HUES48 (cell line): ENCODE data around the gene PRKAA1.
A peak's percentile ranks its signal among the peaks of the same experiment; 100 is the strongest.

ENCODE experiments used
- H3K27ac ChIP-seq: one replicate; pipeline ENCODE4 v1.7.0; 2013; ENCODE audit warnings: low read depth, low read length, inconsistent platforms
- H3K27me3 ChIP-seq: 2 replicates; pipeline ENCODE4 v1.6.1; 2013; ENCODE audit warnings: mild to moderate bottlenecking, low read length; ENCODE audit not compliant: control insufficient read depth, insufficient read depth
- H3K36me3 ChIP-seq: 2 replicates; pipeline ENCODE4 v1.6.1; 2013; ENCODE audit warnings: low read length; ENCODE audit not compliant: control insufficient read depth, insufficient read depth
- H3K4me1 ChIP-seq: 2 replicates; pipeline ENCODE4 v1.6.1; 2013; ENCODE audit warnings: mild to moderate bottlenecking, low read length; ENCODE audit not compliant: control insufficient read depth, insufficient read depth
- H3K4me3 ChIP-seq: 2 replicates; pipeline ENCODE4 v1.5.1; 2013; ENCODE audit warnings: mild to moderate bottlenecking, low read depth, low read length
- H3K9ac ChIP-seq: 2 replicates; pipeline ENCODE4 v1.6.1; 2013; ENCODE audit warnings: mild to moderate bottlenecking, low read depth, low read length, moderate library complexity
- H3K9me3 ChIP-seq: 2 replicates; pipeline ENCODE4 v1.6.1; 2013; ENCODE audit warnings: low read length; ENCODE audit not compliant: control insufficient read depth, insufficient read depth

Gene PRKAA1

GRCh38 chr5:40776658-40776977 lies 21.6 kb downstream of the PRKAA1 start:
- H3K36me3 ChIP-seq: peaks cover 53% of the 10 kb centered on the region
- no peak overlapping the region for H3K9ac ChIP-seq
- H3K27ac ChIP-seq: no peak overlapping the region
- no peaks in the 10 kb centered on the region for H3K9me3 ChIP-seq
- H3K4me3 ChIP-seq: no peak overlapping the region
- no peaks in the 10 kb centered on the region for H3K4me1 ChIP-seq
- H3K27me3 ChIP-seq: no peaks in the 10 kb centered on the region

- Histone ChIP-seq H3K9ac (no peak overlapping the region), H3K27ac (no peak overlapping the region), H3K4me1 (no peaks in the 10 kb centered on the region), H3K4me3 (no peak overlapping the region), H3K9me3 (no peaks in the 10 kb centered on the region), H3K27me3 (no peaks in the 10 kb centered on the region), H3K36me3 (peaks cover 58% of the 10 kb centered on the region)
Observed at GRCh38 chr5:40775846-40776657, 22.1 kb downstream of the PRKAA1 start.

GRCh38 chr5:40775085-40775845 lies 22.9 kb downstream of the PRKAA1 start:
- Histone ChIP-seq H3K36me3 (peaks cover 63% of the 10 kb centered on the region), H3K9me3 (no peaks in the 10 kb centered on the region), H3K4me1 (no peaks in the 10 kb centered on the region), H3K9ac (no peak overlapping the region), H3K4me3 (no peak overlapping the region), H3K27ac (no peak overlapping the region), H3K27me3 (no peaks in the 10 kb centered on the region)

- H3K27me3 ChIP-seq: no peaks in the 10 kb centered on the region
- H3K4me3 ChIP-seq: no peak overlapping the region
- H3K36me3 ChIP-seq: peaks cover 65% of the 10 kb centered on the region
- no peaks in the 10 kb centered on the region for H3K9me3 ChIP-seq
- H3K4me1 ChIP-seq: no peaks in the 10 kb centered on the region
- no peak overlapping the region for H3K9ac ChIP-seq
- no peak overlapping the region for H3K27ac ChIP-seq
Observed at GRCh38 chr5:40774623-40775022, 23.6 kb downstream of the PRKAA1 start.

GRCh38 chr5:40770764-40771163 lies 27.4 kb downstream of the PRKAA1 start:
- Histone ChIP-seq H3K27ac (no peak overlapping the region), H3K36me3 (peaks cover 89% of the 10 kb centered on the region), H3K9ac (no peak overlapping the region), H3K9me3 (no peaks in the 10 kb centered on the region), H3K4me1 (no peaks in the 10 kb centered on the region), H3K27me3 (no peaks in the 10 kb centered on the region), H3K4me3 (no peak overlapping the region)

- Histone ChIP-seq H3K27me3 (no peaks in the 10 kb centered on the region), H3K4me1 (no peaks in the 10 kb centered on the region), H3K9me3 (no peaks in the 10 kb centered on the region), H3K36me3 (peaks cover 74% of the 10 kb centered on the region), H3K27ac (no peak overlapping the region), H3K4me3 (no peak overlapping the region), H3K9ac (no peak overlapping the region)
Observed at GRCh38 chr5:40762705-40763104, 35.5 kb downstream of the PRKAA1 start.

DNA sequence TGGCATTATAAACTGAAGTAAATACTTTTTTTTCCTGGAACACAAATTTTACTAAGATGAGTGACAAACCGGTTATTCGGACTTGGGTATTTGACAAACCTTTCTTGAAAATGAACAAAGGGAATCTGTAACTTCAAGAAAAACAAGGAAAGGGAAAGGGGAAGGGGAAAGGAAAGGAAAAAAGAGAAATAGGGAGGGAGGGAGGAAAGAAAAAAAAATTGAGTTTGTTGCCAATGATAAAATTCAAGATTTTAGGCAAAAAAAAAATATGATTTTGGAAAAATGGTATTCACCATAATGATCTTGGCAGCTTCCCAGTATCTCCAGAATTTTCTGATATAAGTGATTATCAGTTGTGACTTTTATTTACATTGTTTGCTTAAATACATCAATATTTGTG lies 40.8 kb downstream of the PRKAA1 start:
- H3K27me3 ChIP-seq: no peaks in the 10 kb centered on the region
- no peak overlapping the region for H3K4me3 ChIP-seq
- no peaks in the 10 kb centered on the region for H3K9me3 ChIP-seq
- peaks cover 9% of the 10 kb centered on the region; the same call in 1 of the 2 replicates for H3K4me1 ChIP-seq
- no peak overlapping the region for H3K27ac ChIP-seq
- H3K9ac ChIP-seq: no peak overlapping the region
- peaks cover 22% of the 10 kb centered on the region for H3K36me3 ChIP-seq

DNA sequence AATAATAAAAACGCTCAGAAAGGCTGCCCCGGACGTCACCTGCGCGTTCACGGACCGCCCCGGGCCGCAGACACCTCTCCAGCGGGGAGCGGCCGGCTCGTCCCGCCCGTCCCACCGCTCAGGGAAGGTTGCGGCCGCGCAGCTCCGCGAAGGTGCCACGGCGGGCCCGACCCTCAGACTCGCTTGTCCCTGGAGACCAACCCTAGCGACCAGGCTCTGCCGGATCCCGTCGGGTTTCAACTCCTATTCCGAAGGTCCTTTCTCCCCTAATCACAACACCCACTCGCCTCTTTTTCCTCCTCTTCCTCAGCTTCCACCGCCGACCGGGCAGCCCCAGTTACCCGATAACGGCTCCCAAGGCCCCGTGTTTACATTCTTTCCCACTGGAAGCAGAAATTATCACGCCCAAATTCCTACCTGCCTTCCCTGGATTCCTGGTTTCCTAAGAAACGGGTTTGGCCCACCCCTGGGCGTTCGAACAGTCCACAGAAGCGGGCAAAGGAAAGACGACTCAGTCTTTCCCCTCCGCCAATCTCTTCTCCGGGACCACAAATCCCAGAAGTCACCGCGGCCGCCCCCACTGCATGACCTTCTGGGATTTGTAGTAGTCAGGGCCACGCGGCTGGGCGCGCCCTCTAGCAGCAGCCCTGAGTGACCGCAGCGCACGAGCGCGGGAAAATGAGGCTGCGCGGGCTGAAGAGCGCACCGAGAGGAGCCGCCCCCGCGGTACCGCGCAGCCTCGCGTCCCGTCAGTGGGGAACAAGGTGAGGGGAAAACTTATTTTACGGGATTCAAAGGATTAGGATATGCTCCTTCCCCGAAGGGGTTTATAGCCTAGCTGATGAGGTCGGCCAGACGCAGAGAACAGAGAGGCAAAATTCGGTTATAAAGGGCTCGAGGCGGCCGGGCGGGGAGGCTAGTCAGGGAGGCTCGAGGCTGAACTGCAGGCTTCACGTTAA lies 42.5 kb downstream of the PRKAA1 start, which contains the start of gene TTC33:
Gene TTC33, minus strand, starts transcription at position 555 of the 959 bp plus-strand sequence. CDS start 8,943 bp downstream, outside the sequence.
- H3K36me3 ChIP-seq: peaks cover 5% of the 10 kb centered on the region; the same call in 1 of the 2 replicates
- H3K27ac ChIP-seq: peak within 1 kb of the TSS; percentile 76
- H3K27me3 ChIP-seq: no peaks in the 10 kb centered on the region
- H3K9me3 ChIP-seq: no peaks in the 10 kb centered on the region
- H3K9ac ChIP-seq: peak within 1 kb of the TSS; percentile 72
- peaks cover 9% of the 10 kb centered on the region; the same call in 1 of the 2 replicates for H3K4me1 ChIP-seq
- peak within 1 kb of the TSS; percentile 89 for H3K4me3 ChIP-seq

DNA sequence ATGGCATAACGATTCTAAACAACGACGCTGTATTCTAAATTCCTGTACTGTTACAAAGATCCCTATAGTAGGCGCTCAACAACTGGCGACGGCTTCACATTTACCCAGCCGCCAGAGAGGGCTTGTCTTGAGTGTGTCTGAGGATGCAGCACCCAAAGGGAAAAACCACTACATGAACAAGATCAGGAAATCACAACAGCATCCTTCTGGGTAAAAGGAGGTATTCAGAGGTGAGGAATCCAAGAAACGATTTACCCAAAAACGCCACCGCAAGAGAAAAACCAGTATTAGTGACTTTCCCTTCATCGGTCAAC lies 43.1 kb downstream of the PRKAA1 start:
- H3K4me3 ChIP-seq: peak overlapping the region; percentile 89
- H3K9ac ChIP-seq: peak overlapping the region; percentile 72; the same call in 1 of the 2 replicates
- peaks cover 9% of the 10 kb centered on the region; the same call in 1 of the 2 replicates for H3K4me1 ChIP-seq
- no peaks in the 10 kb centered on the region for H3K27me3 ChIP-seq
- peak overlapping the region; percentile 76 for H3K27ac ChIP-seq
- H3K9me3 ChIP-seq: no peaks in the 10 kb centered on the region
- H3K36me3 ChIP-seq: peaks cover 5% of the 10 kb centered on the region; the same call in 1 of the 2 replicates

GRCh38 chr5:40754381-40755092 lies 43.6 kb downstream of the PRKAA1 start:
- H3K9ac ChIP-seq: 0 out of 2 replicates have a peak overlapping the region, but pooled peaks have one; percentile 4
- H3K4me3 ChIP-seq: peak overlapping the region; percentile 89

More at GRCh38 chr5:40754381-40755092, 43.6 kb downstream of the PRKAA1 start:
- Histone ChIP-seq H3K27ac (no peak overlapping the region), H3K36me3 (peaks cover 3% of the 10 kb centered on the region; the same call in 1 of the 2 replicates), H3K4me1 (peaks cover 9% of the 10 kb centered on the region; the same call in 1 of the 2 replicates), H3K9me3 (no peaks in the 10 kb centered on the region), H3K27me3 (no peaks in the 10 kb centered on the region)
